NT2/D1 (cell line): ENCODE measurements around the gene NPHP1.
"Not testable (repeated sequence)": the region's sequence is repeated elsewhere in the genome, so short reads cannot be mapped to it uniquely, and the experiment has no call there.

Source experiments
- SUZ12 ChIP-seq: IDR thresholded peaks from 2 replicates; pipeline ENCODE4 v1.6.1; 2011; ENCODE audit not compliant: insufficient read length, insufficient read depth; ENCODE audit errors: extremely low read depth
- YY1 ChIP-seq: IDR thresholded peaks from 2 replicates; pipeline ENCODE4 v1.6.1; 2011; ENCODE audit not compliant: insufficient read length, insufficient read depth
- ZNF274 ChIP-seq: IDR thresholded peaks from 2 replicates; pipeline ENCODE4 v1.6.1; 2011; ENCODE audit warnings: mild to moderate bottlenecking, low read depth, low read length

- not testable (repeated sequence) for TF ChIP-seq ZNF274, SUZ12, YY1
Observed at GRCh38 chr2:110078104-110078503, 126.7 kb downstream of the NPHP1 start.
